Endothelial cell of hepatic sinusoid (primary cell): ENCODE data around the gene MAGEB1.

Experiments used
- in situ Hi-C: cut with HindIII; loops from 2 replicates; pipeline ENCODE4 v1.10.0; 2017; ENCODE audit warnings: low sequenced_read_pairs

MAGEB1 gene, protein sequence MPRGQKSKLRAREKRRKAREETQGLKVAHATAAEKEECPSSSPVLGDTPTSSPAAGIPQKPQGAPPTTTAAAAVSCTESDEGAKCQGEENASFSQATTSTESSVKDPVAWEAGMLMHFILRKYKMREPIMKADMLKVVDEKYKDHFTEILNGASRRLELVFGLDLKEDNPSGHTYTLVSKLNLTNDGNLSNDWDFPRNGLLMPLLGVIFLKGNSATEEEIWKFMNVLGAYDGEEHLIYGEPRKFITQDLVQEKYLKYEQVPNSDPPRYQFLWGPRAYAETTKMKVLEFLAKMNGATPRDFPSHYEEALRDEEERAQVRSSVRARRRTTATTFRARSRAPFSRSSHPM

DNA sequence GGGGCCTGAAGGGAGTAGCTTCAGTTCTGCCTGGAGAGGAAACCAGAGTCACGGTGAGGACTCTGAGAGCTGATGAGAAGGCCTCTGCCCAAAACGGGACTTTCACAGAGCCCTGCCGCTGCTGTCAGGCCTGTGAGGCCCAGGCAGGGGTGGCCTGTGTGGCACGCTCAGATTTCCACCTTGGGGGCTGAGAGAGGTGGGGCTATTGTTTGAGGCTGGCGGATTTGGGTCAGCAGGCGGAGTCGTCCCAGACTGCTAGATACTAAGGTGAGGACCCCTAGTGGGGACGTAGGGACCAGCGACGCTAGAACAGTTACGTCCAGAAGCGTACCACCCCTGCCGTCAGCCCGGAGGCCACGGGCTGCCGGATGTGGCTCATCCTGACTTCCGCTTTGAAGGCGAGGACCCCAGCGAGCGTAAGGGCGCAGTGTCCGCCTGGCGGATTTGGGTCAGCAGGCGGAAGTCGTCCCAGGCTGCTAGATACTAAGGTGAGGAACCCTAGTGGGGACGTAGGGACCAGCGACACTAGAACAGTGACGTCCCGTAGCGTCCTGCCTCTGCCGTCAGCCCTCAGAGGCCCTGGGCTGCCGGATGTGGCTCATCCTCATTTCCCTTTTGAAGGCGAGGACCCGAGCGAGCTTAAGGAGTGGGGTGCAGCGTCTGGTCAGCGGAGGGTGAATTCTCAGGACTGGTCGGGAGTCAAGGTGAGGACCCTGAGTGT is at the start of gene MAGEB1:
Gene MAGEB1, plus strand, starts transcription at position 378 of the 721 bp plus-strand sequence. CDS start 3,348 bp downstream, outside the sequence.
- in situ Hi-C loops = no loop called here

DNA sequence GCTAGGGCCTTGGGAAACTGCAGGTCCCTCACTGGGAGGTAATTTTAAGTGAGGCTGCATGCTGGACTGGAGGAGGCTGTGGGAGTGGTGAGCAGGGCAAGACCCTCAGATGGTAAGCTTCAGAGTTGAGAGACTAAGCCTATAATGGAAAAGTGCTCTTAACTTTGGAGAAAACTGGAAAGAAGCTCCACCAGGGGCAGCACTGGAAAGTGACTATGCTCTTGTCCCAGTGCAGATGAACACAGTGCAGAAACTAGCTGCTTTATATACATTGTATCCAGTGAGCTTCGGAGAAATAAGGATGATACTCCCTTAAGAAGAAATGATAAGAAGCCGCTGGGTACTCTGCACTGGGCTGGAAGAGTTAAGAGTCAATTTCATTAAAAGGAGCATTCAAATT is 34.8 kb upstream of the MAGEB1 start:
- in situ Hi-C loops = no loop called here

DNA sequence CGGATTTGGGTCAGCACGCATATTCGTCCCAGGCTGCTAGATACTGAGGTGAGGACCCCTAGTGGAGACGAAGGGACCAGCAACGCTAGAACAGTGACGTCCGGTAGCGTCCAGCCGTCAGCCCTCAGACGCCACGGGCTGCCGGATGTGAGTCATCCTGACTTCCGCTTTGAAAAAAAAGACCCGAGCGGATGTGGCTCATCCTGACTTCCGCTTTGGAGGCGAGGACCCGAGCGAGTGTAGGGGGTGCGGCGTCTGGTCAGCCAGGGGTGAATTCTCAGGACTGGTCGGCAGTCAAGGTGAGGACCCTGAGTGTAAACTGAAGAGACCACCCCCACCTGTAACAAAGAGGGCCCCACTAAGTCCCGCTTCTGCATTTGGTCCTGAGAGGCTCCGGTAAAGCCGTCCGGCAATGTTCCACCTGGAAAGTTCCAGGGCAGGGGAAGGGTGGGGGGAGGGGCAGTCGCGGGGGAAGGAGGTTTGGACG is 31.5 kb upstream of the MAGEB1 start, which contains the start of gene MAGEB2:
Gene MAGEB2, plus strand, starts transcription at position 207 of the 487 bp plus-strand sequence. CDS start 3,018 bp downstream, outside the sequence.
- in situ Hi-C loops = no loop called here

DNA sequence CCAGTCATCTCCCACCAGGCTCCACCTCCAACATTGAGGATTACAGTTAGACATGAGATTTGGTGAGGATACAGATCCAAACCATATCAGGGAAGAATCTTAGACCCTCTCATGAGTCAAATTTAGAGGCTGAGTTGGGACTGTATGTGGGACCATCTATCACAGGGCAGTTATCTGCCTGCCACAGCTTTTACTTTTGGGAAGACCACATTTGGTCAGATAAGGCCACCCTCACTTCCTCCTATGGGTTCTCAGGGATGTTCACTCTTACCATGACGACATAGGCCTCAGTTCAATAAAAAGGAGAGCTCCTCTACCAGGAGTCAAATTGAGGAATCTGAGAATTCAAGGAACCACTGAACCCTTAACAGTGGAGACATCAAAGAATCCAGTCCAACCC is 29.5 kb upstream of the MAGEB1 start:
- in situ Hi-C loops = no loop called here

DNA sequence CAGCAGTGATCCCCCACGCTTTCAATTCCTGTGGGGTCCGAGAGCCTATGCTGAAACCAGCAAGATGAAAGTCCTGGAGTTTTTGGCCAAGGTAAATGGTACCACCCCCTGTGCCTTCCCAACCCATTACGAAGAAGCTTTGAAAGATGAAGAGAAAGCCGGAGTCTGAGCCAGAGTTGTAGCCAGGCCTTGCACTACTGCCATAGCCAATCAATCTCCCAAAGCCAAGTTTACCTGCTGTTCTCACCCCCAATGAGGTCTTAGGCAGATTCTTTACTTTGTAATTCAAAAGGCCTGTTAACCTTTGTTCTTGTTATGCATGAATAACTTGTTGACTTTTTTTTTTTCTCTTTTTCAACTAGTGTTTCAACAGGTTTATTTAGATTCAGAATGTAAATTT is 27.6 kb upstream of the MAGEB1 start:
- in situ Hi-C loops = no loop called here

DNA sequence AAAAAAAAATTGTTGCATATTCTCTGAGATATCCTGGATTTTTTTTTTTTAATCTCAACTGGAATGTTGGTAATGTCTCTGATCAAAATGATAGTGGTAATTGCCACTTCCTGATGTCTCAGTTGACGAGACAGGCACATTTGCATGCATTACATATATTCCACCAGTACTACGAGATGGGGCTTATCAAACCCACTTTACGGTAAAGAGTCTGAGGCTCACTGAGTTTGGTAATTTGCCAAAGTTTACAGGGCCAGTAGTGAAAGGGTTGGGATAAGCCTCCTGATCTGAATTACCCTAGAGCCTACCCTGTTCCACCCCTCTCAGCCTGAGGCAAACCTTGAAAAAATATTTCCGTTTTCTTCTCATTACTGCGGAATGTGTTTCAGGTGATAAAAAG is 26.3 kb upstream of the MAGEB1 start:
- in situ Hi-C loops = no loop called here

DNA sequence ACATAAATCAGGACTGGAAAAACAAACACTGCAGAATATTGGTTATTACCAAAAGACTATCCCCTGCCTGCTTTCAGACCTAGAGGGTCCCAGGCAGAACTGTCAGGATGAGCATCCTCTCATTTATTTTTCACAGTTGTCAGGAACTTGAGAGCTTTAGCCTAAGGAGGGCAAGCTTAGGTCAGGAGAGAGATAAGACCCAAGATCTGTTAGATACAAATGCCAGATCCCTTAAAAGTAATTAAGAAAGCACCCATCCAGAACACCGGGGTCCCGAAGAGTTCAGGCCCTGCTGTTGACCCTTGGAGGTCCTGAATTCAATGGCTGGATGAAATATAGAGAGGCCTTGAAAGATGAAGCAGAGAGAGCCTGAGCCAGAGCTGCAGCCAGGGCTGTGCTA is 22.4 kb upstream of the MAGEB1 start:
- in situ Hi-C loops = no loop called here

DNA sequence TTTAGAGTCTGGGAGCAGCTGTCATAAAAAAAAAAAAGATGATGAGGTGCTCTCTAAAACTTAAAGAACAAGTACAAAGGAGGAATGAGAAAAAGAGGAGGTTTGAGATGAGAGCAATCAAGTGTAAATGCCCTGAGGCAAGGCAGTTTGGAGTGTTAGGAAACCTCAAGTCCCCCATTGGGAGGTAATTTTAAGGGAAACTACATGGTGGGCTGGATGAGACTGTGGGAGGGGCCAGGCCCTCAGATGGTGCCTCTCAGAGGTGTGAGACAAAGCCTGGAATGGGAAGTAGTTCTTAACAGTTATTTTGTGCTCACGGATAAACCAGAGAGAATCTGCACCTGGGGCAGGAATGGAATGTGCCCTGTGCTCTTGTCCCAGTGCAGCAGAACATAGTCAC is 18.4 kb upstream of the MAGEB1 start:
- in situ Hi-C loops = no loop called here

DNA sequence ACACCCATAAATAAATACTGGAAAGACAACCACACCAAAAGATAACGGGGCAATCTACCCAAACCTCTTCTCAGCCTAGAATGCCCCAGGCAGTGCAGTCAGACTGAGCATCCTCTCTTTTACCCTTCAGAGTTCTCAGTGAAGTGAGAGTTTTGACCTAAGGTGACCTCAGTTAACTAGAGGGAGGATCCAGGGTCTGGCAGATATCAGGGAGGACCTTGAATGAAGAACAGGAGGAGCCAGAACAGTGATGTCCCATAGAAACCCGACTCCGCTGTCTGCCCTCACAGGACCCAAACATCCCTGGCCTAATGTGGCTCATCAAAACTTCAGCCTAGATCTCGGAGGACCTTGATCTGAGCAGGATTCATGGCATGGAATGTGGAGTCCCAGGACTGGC is 16.6 kb upstream of the MAGEB1 start, which contains the start of gene MAGEB3:
Gene MAGEB3, plus strand, starts transcription at position 263 of the 400 bp plus-strand sequence. CDS start 5,268 bp downstream, outside the sequence.
- in situ Hi-C loops = no loop called here

DNA sequence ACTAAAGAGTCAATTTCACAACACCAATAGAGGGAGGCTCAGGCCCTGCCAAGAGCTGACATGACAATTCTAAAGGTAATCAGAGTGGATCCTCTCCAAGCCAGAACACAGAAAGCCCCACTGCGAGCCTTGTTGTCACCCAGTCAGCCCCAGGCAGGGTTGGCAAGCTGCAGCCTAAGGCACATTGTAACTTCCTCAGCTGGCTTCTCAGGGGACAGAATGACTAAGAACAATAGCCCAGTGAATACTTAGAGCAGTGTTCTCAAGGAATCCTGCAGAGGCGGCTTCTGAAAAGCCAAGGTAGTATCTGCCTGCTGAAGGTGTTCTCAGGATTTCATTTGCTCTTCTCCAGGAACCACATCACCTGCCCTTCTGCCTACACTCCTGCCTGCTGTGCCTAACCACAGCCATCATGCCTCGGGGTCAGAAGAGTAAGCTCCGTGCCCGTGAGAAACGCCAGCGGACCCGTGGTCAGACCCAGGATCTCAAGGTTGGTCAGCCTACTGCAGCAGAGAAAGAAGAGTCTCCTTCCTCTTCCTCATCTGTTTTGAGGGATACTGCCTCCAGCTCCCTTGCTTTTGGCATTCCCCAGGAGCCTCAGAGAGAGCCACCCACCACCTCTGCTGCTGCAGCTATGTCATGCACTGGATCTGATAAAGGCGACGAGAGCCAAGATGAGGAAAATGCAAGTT is 5.1 kb upstream of the MAGEB1 start, which contains the start of gene MAGEB4:
Gene MAGEB4, plus strand, starts transcription at position 277 of the 692 bp plus-strand sequence. Its CDS starts 136 bp downstream, at position 413.
- in situ Hi-C loops = no loop called here

DNA sequence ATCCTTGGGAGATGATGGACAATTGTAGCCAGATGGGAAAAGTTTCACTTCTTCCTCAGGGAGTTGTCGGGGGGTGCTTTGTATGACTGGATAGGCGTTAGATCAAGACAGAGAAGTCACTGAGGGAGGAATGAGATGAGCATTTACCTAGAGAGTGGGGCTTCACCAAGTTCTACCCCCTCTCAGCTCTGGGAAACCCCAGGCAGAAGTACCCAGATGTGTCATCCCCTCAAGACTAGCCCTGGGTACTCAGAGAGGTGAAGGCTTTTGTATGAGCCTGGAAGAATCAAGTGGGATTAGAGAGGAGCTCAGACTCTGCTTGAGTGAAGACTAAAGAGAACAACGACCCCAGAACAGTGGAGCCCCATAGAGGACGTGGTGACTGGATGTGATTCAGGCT is 1.9 kb downstream of the MAGEB1 start:
- in situ Hi-C loops = no loop called here

DNA sequence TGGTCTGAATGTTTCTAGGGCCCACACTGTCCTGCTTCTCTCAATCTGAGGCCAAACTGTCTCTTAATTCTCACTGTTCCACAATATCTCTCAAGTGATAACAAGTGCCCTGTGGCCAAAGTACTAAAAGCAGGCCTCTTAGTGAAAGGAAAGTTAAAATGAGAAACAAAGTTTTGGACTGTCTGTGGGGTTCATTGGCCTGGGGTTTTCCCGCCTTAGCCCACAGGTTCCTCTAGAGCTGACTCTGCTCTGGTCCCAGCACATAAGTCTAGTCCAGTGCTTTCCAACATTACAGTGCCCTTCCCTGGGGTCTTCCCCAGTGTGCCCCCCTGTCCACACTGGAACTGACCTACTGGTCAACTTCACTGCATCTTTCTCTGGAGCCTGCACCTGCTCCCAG is 6.3 kb downstream of the MAGEB1 start:
- in situ Hi-C loops = no loop called here

DNA sequence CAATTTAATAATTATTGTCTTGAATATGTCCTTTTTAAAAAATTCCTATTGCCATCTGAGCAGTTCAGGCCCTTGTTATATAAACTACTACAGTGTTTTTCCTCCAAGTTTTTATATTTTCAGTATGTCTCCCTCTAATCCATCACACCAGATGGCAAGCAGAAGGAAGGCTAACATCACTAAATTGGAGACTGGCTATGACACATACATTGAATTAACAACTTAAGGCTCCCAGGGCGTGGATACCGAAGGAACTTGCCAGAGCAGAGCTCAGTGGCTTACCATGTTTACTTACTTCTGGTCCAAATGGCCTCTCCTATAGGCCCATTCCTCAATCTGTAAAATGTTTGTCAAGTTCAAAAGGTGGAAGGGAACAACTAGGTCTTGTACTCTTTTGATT is 13.0 kb downstream of the MAGEB1 start:
- in situ Hi-C loops = no loop called here

DNA sequence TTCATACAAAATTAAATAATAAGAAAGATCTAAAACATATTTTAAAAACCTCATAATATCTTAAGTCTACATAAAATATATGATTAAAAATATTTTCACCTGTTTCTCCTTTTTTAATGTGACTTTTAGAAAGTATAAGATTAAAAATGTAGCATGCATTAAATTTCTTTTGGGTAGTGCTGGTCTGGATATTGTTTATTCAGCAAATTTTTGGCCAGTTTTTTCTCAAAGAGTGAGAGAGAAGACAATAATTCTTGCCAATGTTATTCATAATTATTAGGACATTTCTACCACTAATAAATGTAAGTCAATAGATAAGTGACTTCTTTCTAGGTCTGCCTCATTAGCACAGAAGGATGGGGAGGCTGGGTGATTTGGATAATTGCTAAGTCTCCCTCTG is 14.1 kb downstream of the MAGEB1 start:
- in situ Hi-C loops = no loop called here

DNA sequence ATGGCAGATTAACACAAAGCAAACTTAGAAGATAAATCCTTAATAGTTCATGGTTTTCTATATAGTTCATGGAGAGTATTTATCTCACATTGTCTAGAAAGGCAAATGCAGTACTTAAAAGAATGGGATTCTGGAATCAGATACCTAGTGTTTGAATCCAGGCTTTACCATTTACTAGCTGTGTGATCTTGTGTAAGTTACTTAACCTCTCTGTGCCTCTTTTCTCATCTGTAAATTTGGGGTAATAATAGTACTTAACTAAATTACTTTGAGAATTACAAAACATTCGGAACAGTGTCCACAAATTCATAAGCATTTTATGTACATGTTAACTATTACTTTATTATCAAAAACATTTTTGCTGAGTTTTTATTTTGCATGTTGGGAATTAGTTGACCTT is 15.8 kb downstream of the MAGEB1 start:
- in situ Hi-C loops = no loop called here

DNA sequence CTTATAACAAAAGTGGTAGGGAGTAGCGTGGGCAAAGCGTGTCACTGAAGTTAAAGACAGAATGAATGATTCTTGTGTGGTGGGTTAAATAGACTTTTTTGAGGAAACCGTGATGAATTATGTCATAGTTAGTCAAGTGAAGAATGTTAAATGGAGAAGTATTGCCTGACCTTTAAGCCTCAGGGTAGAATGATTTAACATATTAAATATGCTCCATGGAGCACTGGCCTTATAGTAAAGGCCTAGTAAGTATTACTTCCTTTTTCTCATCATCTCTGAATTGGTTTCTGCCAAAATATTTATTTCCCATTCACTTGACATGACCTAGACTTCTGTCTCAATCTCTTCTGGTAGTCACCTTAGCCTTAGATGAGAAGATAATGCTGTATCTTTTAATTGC is 23.7 kb downstream of the MAGEB1 start:
- in situ Hi-C loops = no loop called here

DNA sequence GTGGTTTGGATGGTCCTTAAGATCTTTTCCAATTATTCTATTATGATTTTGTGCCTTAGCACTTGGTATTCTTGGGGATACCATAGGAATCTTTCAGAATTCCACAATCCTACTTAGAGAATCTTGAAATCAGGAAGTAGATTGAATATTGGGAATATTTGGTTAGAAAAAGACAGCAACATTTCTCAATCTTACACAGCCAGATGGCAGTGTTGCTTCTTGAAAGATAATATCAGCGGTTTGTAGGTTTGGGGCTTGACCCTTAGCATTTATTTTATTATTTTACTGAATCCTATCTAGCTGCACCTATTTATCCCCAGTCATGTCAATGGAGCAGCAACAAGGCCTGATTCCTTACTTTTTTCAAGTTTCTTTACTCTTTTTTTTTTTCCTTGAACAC is 28.6 kb downstream of the MAGEB1 start:
- in situ Hi-C loops = no loop called here

DNA sequence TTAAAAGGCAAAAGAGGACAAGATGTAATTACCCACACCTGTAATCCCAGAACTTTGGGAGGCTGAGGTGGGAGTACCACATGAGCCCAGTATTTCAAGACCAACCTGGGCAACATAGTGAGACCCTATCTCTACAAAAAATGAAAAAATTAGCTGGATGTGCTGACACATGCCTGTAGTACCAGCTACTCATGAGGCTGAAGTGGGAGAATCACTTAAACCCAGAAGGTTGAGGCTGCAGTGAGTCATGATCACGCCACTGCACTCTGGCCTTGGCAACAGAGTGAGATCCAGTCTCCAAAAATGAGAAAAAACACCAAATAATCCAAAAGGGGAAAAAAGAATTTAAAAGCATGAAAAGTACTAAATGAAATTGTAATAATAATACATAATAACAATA is 31.4 kb downstream of the MAGEB1 start:
- in situ Hi-C loops = no loop called here

DNA sequence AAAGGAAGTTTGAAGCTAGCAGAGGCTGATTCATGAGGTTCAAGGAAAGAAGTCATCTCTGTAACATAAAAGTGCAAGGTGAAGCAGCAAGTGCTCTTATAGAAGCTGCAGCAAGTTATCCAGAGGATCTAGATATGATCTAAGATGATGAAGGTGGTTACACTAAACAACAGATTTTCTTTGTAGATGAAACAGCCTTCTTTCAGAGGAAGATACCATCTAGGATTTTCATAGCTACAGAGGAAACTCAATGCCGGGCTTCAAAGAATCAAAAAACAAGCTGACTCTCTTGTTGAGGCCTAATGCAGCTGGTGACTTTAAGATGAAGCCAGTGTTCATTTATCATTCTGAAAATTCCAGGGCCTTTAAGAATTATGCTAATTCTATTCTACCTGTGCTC is 33.5 kb downstream of the MAGEB1 start:
- in situ Hi-C loops = no loop called here

DNA sequence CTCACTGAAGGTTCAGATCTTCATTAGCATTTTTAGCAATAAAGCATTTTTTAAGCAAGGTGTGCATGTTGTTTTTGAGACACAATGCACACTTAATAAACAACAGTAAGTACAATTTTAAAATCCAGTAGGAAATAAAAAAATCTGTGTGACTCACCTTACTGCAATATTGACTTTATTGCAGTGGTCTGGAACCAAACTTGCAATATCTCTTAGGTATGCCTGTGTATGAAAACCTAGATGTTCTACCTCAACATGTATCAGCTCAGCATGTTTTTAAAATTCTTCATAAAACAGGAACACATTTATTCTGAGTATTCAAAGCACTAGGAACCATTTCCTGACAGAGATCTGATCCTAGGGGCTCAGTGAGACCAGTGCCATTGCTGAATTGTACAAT is 35.6 kb downstream of the MAGEB1 start:
- in situ Hi-C loops = no loop called here

DNA sequence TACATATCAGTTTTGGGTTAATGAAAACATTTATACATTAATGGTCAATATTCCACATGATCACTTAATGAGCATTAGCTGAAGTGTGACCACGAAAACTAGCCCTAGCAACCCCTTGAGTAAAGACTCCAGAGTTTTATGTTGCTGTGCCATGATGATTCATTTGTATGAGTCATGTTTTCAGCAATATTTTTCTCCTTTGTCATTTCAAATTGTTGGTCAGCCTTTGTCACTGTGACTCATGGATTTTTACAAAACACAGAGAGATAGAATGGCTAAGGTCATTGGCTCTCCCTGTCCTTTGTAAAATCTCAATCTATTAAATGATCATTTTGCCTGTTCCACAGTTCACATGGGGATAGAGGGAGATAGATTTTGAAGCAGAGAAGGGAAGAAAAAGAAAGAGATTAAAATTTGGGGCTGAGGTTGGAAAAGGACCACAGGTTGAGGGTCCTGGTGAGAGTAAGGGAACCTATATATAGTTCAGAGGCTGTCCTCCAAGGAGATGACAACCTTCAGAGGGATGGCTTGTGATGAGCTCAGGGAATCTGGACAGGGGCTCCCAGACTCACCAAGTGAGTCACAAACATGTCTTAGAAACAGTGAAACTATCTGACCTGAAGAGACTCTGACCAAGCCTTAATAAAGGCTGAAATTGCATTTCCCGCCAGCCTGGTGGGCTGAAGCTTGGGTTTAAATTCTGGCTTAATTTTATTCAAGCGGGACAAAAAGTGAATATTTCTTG is 36.7 kb downstream of the MAGEB1 start:
- in situ Hi-C loops = no loop called here
